ENCODE data around the gene DGKD.

DGKD gene

DNA sequence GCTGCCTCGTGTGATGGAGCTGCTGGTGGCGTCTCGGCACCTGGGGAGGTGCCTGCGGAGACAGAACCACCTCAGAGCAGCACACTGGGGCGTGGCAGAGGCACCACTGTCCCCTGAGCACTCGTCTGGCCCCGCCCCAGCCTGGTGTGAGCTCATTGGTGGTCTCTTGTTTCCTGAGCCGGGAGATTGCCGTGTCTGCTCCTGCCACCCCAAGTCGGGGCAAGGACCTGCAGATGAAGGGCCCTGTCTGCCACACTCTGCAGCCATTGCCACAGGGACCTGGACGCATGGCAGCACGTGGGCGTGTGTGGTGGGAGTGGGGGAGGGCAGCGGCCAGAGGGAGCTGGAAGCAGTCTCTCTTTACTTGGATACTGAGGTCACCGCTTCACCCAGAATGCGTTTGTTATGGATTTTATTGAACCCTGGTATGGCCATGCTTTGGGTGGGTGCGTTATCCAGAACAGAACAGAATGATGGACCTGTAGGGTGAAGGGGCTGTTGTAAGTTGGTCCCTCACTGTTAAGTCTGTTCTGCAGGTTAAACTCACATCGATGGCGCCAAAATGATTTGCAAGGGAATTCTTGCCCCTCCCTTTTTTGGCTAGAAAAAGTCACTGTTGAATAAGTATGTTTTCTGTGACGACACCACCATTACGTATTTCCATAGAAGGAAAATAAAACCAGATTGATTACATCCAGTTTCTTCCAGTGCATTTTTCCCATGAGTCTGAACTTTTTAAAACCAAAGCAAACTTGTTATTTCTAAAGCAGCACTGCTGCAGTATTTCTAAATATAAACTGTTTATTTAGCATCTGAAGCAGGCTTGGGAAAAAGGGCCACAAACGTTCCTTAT is 120.2 kb downstream of the DGKD start:
- peak overlapping the region; percentile 76 for H3K27ac Mint-ChIP-seq
- peaks cover 56 to 68% of the 10 kb centered on the region in 2 donors for H3K36me3 Mint-ChIP-seq
- H3K4me3 Mint-ChIP-seq = peak overlapping the region in 1 of 2 donors; percentile 35
- no peak for ATAC-seq (replicated peaks)
- DNase-seq = no peak
- peaks cover 0 to 4% of the 10 kb centered on the region in 2 donors for H3K9me3 Mint-ChIP-seq
- no peaks in the 10 kb centered on the region for H3K27me3 Mint-ChIP-seq
- H3K4me1 Mint-ChIP-seq = peaks cover 0 to 11% of the 10 kb centered on the region in 2 donors

GRCh38 chr2:233476063-233476410 is 121.7 kb downstream of the DGKD start:
- DNase-seq = no peak
- Mint-ChIP-seq H3K27ac (peak overlapping the region; percentile 71), H3K9me3 (peaks cover 0 to 4% of the 10 kb centered on the region in 2 donors), H3K4me1 (peaks cover 0 to 16% of the 10 kb centered on the region in 2 donors), H3K4me3 (no peak overlapping the region), H3K36me3 (peaks cover 55 to 66% of the 10 kb centered on the region in 2 donors), H3K27me3 (no peaks in the 10 kb centered on the region)
- ATAC-seq (replicated peaks) = no peak

DNA sequence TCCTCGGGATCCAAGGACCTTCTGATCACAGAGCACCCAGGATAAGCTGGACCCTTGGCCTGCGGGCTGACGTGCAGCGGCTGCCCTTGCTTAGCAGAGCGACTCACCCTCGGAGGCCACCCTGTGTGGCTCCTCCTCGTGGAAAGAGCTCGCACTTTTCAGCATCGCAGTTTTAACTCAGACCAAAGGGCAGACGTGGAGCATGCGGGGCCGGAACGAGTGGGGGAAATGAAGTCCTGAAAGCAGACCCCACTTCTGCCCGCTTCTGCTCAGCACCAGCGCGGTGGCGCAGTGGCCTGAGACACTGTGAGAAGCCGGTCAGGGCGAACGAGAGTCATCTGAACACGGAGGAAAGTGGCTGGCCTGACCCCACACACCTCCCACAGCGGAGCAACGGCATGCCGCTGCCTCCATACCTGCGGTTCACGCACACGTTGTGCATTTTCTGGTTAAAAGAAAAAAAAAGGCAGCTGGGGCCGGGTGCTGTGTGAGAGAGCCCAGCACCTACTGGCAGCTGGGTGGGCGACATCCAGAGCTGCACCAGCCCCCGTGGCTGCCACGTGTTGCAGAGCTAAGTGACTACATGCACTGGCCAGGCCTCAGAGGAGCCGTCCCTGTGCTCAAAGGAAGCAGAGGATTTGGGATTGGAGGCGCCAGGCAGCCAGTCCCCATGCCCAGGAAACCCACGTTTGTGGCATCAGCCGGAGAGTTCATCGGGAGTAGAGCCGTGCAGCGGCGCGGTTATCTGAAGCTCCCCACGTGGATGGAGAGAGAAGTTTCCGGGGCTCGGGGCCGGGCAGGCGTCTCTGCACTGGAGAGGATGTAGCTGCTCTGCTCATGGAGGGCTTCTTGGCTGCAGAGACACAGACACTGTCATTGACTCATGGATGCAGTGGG is 122.6 kb downstream of the DGKD start:
- H3K36me3 Mint-ChIP-seq = peaks cover 50 to 58% of the 10 kb centered on the region in 2 donors
- DNase-seq (no peak), ATAC-seq (replicated peaks) (no peak)
- no peaks in the 10 kb centered on the region for H3K27me3 Mint-ChIP-seq
- H3K4me1 Mint-ChIP-seq = peaks cover 0 to 16% of the 10 kb centered on the region in 2 donors
- H3K9me3 Mint-ChIP-seq = peaks cover 0 to 4% of the 10 kb centered on the region in 2 donors
- H3K4me3 Mint-ChIP-seq = no peak overlapping the region
- peak overlapping the region; percentile 71 for H3K27ac Mint-ChIP-seq

DNA sequence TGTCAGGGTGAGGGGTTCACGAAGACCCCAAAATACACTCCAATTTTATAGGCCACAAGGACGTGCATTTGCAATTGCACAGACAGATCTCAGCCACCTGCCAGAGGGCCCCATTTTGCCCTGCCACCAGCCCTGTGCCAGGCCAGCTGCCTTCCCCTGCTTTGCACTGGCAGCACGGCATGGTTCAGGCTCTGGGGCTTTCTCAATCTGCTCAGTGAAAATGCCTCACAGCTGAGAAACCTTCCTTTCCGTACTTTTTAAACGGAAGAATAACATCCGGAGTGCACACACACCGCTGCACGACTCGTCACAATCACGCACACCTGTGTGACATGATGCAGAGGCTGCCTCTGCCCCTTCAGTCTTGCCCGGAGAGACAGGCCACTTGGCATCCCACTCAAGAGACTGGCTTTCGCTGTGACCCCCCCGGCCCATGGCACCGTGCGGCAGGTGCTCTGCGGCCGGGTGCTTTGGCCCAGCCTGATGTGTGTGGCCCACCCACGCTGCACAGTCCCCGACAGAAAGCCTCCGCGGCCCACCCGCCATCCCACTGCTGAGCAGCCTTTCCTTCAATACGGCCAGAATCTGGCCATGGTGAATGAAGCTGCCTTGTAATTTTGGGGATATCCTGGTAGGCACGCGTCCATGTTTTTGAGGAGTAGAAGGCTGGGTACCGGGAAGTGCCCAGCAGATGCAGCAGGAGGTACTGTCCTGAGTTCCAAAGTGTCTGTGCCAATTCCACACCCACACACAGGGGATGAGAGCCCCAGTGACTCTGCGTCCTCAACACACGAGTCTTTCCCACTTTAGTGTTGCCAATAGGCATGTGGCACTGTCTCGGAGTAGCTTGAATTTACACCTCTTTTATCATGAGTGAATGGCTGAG is 123.5 kb downstream of the DGKD start:
- Mint-ChIP-seq H3K4me3 (no peak overlapping the region), H3K27ac (no peak overlapping the region), H3K36me3 (peaks cover 45 to 55% of the 10 kb centered on the region in 2 donors), H3K4me1 (peaks cover 0 to 22% of the 10 kb centered on the region in 2 donors), H3K27me3 (no peaks in the 10 kb centered on the region), H3K9me3 (no peaks in the 10 kb centered on the region)
- DNase-seq = no peak
- no peak for ATAC-seq (replicated peaks)

- peak overlapping the region; percentile 88 for H3K27ac Mint-ChIP-seq
- H3K27me3 Mint-ChIP-seq = no peaks in the 10 kb centered on the region
- no peaks in the 10 kb centered on the region for H3K9me3 Mint-ChIP-seq
- peaks cover 43 to 53% of the 10 kb centered on the region in 2 donors for H3K36me3 Mint-ChIP-seq
- peak in 1 of 2 donors; percentile 12 for ATAC-seq (replicated peaks)
- no peak overlapping the region for H3K4me3 Mint-ChIP-seq
- peaks cover 0 to 15% of the 10 kb centered on the region in 2 donors for H3K4me1 Mint-ChIP-seq
- DNase-seq = no peak
These were observed 125.6 kb downstream of the DGKD start for GRCh38 chr2:233479616-233480489.

DNA sequence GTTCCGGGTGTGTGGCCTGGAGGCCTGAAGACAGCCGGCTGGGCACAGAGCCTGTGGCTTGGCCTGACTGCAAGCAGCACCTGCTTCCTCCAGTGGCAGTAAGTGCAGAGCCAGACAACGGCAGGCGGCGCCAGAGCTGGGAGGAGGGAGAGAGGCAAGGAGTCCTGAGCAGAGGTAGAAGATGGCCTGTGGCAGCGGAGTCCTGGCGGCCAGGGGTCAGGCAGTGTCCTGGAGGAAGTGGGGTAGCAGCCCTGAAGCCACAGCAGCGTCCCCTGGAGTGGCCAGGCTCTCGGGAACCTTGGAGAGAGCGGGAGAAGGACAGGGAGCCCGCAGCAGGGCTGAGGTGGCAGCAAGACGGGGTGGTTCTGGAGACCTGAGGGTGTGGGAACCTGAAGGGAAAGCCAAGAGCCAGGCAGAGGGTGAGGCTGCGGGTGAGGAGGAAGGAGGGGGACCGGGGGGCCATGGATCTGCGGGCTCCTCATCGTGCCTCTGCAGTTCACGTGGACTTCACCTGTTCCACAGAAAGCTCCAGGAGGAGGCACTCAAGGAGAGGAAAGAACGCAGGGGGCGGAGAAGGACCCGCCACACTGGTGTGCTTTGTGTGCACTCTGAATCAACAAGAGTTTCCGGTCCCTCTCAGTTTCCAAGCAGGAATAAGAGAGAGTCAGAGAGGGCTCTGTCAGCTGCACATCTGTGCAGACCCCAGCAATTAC is 126.4 kb downstream of the DGKD start:
- peak overlapping the region; percentile 88 for H3K27ac Mint-ChIP-seq
- H3K36me3 Mint-ChIP-seq = peaks cover 43 to 58% of the 10 kb centered on the region in 2 donors
- no peak overlapping the region for H3K4me3 Mint-ChIP-seq
- no peaks in the 10 kb centered on the region for H3K9me3 Mint-ChIP-seq
- H3K27me3 Mint-ChIP-seq = no peaks in the 10 kb centered on the region
- DNase-seq (no peak), ATAC-seq (replicated peaks) (peak in 1 of 2 donors; percentile 21)
- H3K4me1 Mint-ChIP-seq = peaks cover 0 to 15% of the 10 kb centered on the region in 2 donors

DNA sequence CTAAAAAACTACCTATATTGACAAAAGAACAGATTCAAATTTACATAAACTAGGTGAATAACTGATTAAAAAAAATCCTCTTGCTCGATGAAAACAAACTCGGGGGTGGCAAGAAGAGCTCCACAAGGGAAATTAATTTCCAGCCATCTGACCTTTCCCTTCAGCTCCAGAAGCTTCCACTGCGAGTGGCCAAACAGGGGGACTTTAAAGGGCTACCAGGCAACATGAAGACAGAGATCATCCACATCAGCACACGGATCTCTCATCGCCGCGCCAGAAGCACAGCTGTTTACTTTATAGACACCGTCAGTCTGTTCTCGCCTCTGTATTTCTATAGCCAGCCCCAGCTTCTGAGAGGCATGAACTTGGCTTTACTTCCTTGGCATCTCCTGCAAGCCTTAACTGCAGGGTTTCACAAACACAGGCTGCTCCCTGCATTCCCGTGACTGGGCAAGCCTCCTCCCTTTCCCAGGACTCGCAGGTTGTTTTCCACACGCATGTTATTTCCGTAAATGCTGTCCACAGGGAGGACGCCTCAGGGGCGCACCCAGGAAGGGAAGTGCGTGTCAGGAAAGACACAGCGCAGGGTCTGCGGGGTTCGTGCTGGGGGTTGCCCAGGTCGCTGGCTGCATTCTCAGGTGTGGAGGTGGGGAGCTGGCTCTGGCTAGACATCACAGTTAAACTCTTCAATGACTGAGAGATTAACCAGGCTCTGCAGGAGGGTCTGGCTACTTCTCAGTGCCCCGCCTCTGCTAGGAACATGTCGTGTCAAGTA is 127.3 kb downstream of the DGKD start:
- Mint-ChIP-seq H3K9me3 (no peaks in the 10 kb centered on the region), H3K36me3 (peaks cover 43 to 59% of the 10 kb centered on the region in 2 donors), H3K27ac (peak overlapping the region; percentile 51), H3K4me3 (no peak overlapping the region), H3K27me3 (no peaks in the 10 kb centered on the region), H3K4me1 (peaks cover 0 to 15% of the 10 kb centered on the region in 2 donors)
- ATAC-seq (replicated peaks) (no peak), DNase-seq (no peak)

DNA sequence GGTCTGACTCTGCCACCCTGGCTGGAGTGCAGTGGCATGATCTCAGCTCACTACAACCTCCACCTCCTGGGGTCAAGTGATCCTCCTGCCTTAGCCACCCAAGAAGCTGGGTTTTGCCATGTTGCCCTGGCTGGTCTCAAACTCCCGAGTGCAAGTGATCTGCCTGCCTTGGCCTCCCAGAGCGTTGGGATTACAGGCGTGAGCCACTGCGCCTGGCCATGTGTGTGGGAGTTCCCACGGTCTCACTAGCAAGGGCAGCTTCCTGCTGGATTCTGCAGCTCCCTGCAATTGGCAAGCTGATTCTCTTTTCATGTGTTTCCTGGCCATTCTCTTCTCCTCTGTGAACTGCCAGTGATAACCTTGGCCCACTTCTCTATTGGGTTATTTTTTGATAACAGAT is 128.3 kb downstream of the DGKD start:
- Mint-ChIP-seq H3K4me3 (peak overlapping the region in 1 of 2 donors; percentile 39), H3K27me3 (no peaks in the 10 kb centered on the region), H3K4me1 (peaks cover 0 to 15% of the 10 kb centered on the region in 2 donors), H3K27ac (peak overlapping the region; percentile 48), H3K36me3 (peaks cover 41 to 57% of the 10 kb centered on the region in 2 donors), H3K9me3 (no peaks in the 10 kb centered on the region)
- DNase-seq = no peak
- no peak for ATAC-seq (replicated peaks)

GRCh38 chr2:233485726-233486125 is 131.4 kb downstream of the DGKD start:
- Mint-ChIP-seq H3K9me3 (no peaks in the 10 kb centered on the region), H3K27ac (no peak overlapping the region), H3K4me1 (peaks cover 0 to 10% of the 10 kb centered on the region in 2 donors), H3K4me3 (no peak overlapping the region), H3K27me3 (no peaks in the 10 kb centered on the region), H3K36me3 (peaks cover 29 to 54% of the 10 kb centered on the region in 2 donors)
- ATAC-seq (replicated peaks) (no peak), DNase-seq (no peak)

GRCh38 chr2:233486357-233486756 is 132.1 kb downstream of the DGKD start:
- Mint-ChIP-seq H3K4me1 (peaks cover 0 to 10% of the 10 kb centered on the region in 2 donors), H3K36me3 (peaks cover 29 to 55% of the 10 kb centered on the region in 2 donors), H3K4me3 (no peak overlapping the region), H3K27ac (peak overlapping the region; percentile 32), H3K9me3 (no peaks in the 10 kb centered on the region), H3K27me3 (no peaks in the 10 kb centered on the region)
- no peak for ATAC-seq (replicated peaks)
- DNase-seq = no peak

DNA sequence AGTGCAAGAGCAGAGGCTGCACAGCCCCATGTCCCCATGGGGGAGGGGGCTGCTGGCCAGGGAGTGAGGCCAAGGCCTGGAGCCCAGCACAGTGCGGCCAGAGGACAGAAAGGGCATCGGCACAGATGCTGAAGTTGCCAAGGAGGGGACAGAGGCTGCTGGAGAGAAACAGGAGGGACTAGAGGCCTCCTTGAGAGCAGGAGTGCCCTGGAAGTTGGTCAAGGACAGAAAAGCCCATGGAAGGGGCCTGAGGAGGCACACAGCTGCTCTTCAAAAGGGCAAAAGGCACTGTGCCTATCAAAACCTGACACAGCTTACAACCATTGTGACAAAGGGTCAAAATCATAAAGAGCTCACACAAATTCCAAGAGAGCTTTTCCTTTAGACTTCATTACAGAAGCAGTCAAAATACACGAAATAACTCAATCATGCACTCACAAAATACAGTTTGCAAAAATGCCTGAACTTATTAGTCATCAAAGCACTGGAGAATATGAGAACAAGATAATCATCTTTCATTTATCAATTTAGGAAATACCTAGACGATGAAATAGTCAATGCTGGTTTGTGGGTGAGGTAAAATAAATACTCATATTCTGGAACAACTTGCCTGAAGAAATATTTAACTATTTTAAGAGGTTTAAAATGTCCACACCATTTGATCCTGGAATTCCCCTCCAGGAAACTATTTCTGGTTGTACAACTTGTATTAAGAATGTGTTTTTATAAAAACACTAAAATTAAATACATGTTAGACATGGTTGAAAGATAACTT is 132.7 kb downstream of the DGKD start:
- H3K27me3 Mint-ChIP-seq = no peaks in the 10 kb centered on the region
- DNase-seq (no peak), ATAC-seq (replicated peaks) (no peak)
- peaks cover 26 to 58% of the 10 kb centered on the region in 2 donors for H3K36me3 Mint-ChIP-seq
- peak overlapping the region; percentile 32 for H3K27ac Mint-ChIP-seq
- H3K4me1 Mint-ChIP-seq = peaks cover 0 to 10% of the 10 kb centered on the region in 2 donors
- no peaks in the 10 kb centered on the region for H3K9me3 Mint-ChIP-seq
- no peak overlapping the region for H3K4me3 Mint-ChIP-seq

All from stimulated activated naive B cell treated with anti-CD40 and anti-IgM and Interleukin-4, amounts not matched to agents 10 μg/mL and 1 μg/mL and 100 μg/mL, for 72 hours (primary cell).